Measurements from ENCODE around the gene XYLT2. TPM values are rescaled to one million over a fixed set of nuclear protein-coding genes. Genes with fewer than 3 reads are reported as not detected.

XYLT2 gene
- total and polyA plus RNA-seq, 2 of the 13 experiments (the other 11 are each of a cell fraction or from before 2014, with no cell fraction given), result 17.0 to 22.1 TPM

GRCh38 chr17:50361561-50362480 is 15.9 kb downstream of the XYLT2 start (continued):
- TF ChIP-seq ZNF276 (CRISPR knock-in tag; IDR thresholded peaks at IDR 0.05; ENCODE audit: low read depth), result no peak
- no peak for TF ChIP-seq ZNF24 (IDR thresholded peaks at IDR 0.05)
- no peak for TF ChIP-seq ZNF317 (CRISPR knock-in tag; IDR thresholded peaks at IDR 0.05)
- no peak for TF ChIP-seq ZNF280B (CRISPR knock-in tag; IDR thresholded peaks at IDR 0.05; ENCODE audit: borderline replicate concordance)
- no peak for TF ChIP-seq JARID2 (CRISPR knock-in tag; IDR thresholded peaks at IDR 0.05; ENCODE audit: insufficient replicate concordance)
- TF ChIP-seq SKI (IDR thresholded peaks at IDR 0.05; ENCODE audit: partially characterized antibody), result no peak
- TF ChIP-seq KAT8 (CRISPR knock-in tag; IDR thresholded peaks at IDR 0.05), result peak; percentile 57
- TF ChIP-seq SRSF1 (optimal IDR thresholded peaks at IDR 0.05; ENCODE audit: low read depth, low read length), result no peak
- TF ChIP-seq PITX1 (CRISPR knock-in tag; IDR thresholded peaks at IDR 0.05), result peak; percentile 27; the same call in 1 of the 2 replicates
- no peak for TF ChIP-seq POGZ (CRISPR knock-in tag; IDR thresholded peaks at IDR 0.05)
- no peak for TF ChIP-seq ZNF839 (CRISPR knock-in tag; IDR thresholded peaks at IDR 0.05; ENCODE audit: borderline replicate concordance)
- no peak for TF ChIP-seq PCBP1 (IDR thresholded peaks at IDR 0.05; ENCODE audit: borderline replicate concordance, low read depth, low read length)
- TF ChIP-seq ZSCAN12 (CRISPR knock-in tag; IDR thresholded peaks at IDR 0.05), result no peak
- no peak for TF ChIP-seq BCL6 (CRISPR knock-in tag; IDR thresholded peaks at IDR 0.05)
- no peak for TF ChIP-seq ZNF737 (CRISPR knock-in tag; IDR thresholded peaks at IDR 0.05; ENCODE audit: borderline replicate concordance)
- TF ChIP-seq PAX8 (CRISPR knock-in tag; IDR thresholded peaks at IDR 0.05; ENCODE audit: borderline replicate concordance), result no peak
- TF ChIP-seq CEBPB (IDR thresholded peaks at IDR 0.05; ENCODE audit: borderline replicate concordance, low read depth, low read length), result no peak
- no peak for TF ChIP-seq TCF7 (IDR thresholded peaks at IDR 0.05; ENCODE audit: low read depth)
- TF ChIP-seq POLR2AphosphoS5 (IDR thresholded peaks at IDR 0.05; ENCODE audit: low read depth, low read length), result no peak
- no peak for TF ChIP-seq KLF12 (CRISPR knock-in tag; IDR thresholded peaks at IDR 0.05; ENCODE audit: borderline replicate concordance)
- TF ChIP-seq ZNF224 (CRISPR knock-in tag; IDR thresholded peaks at IDR 0.05), result no peak
- no peak for TF ChIP-seq RARG (CRISPR knock-in tag; IDR thresholded peaks at IDR 0.05; ENCODE audit: low read depth)
- peak; percentile 18; the same call in 1 of the 2 replicates for TF ChIP-seq UBTF (CRISPR knock-in tag; IDR thresholded peaks at IDR 0.05)
- TF ChIP-seq ZNF44 (CRISPR knock-in tag; IDR thresholded peaks at IDR 0.05), result 0 out of 2 replicates have a peak, but pooled peaks have one; percentile 37
- TF ChIP-seq PAWR (CRISPR knock-in tag; IDR thresholded peaks at IDR 0.05; ENCODE audit: borderline replicate concordance), result no peak

Data from HepG2 (cell line).